Measurements from ENCODE around the gene AKT3. TPM values are rescaled to one million over a fixed set of nuclear protein-coding genes. Genes with fewer than 3 reads are reported as not detected.

AKT3 gene
- total RNA-seq, 1 donor from 2014 or later, result 36.2 TPM

DNA sequence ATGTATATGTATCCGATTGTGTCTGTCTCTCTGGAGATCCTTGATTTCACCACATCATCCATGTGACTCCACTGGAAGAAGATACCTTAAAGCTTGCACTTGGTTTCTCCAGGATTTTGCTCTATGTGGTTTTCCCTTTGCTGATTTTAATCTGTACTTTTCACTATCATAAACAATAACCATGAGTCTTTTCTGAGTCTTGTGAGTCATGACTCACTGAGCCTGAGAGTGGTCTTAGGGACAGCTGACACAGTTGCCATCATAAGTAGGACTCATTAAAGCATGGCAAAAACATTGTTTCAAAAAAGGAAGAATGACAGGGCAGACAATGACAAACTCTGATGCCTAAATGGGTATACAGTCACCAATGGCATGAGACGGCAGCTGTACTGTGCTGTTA, 226.2 kb downstream of the AKT3 start:
- Histone ChIP-seq H3K9me3 (ENCODE audit: low read depth) (no peaks in the 10 kb centered on the region), H3F3A (ENCODE audit: low read depth) (no peaks in the 10 kb centered on the region), H2AFZ (replicated peaks) (no peak overlapping the region), H3K4me2 (no peak overlapping the region), H3K4me3 (no peak overlapping the region), H4K20me1 (ENCODE audit: low read depth) (no peaks in the 10 kb centered on the region), H3K79me2 (ENCODE audit: low read depth) (no peaks in the 10 kb centered on the region), H3K36me3 (no peaks in the 10 kb centered on the region), H3K27ac (no peak overlapping the region), H3K4me1 (no peaks in the 10 kb centered on the region), H3K27me3 (no peaks in the 10 kb centered on the region), H3K9ac (no peak overlapping the region)
- no peak for DNase-seq (ENCODE audit: low spot score)
- H3K36me3 Mint-ChIP-seq, result peaks cover 45% of the 10 kb centered on the region
- no peaks in the 10 kb centered on the region for H3K27me3 Mint-ChIP-seq (ENCODE audit: insufficient read depth, low read depth)
- H3K4me1 Mint-ChIP-seq, result no peaks in the 10 kb centered on the region
- H3K4me3 Mint-ChIP-seq, result no peak overlapping the region
- TF ChIP-seq EZH2 (IDR thresholded peaks at IDR 0.05) (no peak), EZH2phosphoT487 (IDR thresholded peaks at IDR 0.05) (no peak)
- TF ChIP-seq, protein P1, sequence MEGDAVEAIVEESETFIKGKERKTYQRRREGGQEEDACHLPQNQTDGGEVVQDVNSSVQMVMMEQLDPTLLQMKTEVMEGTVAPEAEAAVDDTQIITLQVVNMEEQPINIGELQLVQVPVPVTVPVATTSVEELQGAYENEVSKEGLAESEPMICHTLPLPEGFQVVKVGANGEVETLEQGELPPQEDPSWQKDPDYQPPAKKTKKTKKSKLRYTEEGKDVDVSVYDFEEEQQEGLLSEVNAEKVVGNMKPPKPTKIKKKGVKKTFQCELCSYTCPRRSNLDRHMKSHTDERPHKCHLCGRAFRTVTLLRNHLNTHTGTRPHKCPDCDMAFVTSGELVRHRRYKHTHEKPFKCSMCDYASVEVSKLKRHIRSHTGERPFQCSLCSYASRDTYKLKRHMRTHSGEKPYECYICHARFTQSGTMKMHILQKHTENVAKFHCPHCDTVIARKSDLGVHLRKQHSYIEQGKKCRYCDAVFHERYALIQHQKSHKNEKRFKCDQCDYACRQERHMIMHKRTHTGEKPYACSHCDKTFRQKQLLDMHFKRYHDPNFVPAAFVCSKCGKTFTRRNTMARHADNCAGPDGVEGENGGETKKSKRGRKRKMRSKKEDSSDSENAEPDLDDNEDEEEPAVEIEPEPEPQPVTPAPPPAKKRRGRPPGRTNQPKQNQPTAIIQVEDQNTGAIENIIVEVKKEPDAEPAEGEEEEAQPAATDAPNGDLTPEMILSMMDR (IDR thresholded peaks at IDR 0.05), result no peak
- peaks cover 12% of the 10 kb centered on the region for H3K9me3 Mint-ChIP-seq
- no peak overlapping the region for H3K27ac Mint-ChIP-seq

DNA sequence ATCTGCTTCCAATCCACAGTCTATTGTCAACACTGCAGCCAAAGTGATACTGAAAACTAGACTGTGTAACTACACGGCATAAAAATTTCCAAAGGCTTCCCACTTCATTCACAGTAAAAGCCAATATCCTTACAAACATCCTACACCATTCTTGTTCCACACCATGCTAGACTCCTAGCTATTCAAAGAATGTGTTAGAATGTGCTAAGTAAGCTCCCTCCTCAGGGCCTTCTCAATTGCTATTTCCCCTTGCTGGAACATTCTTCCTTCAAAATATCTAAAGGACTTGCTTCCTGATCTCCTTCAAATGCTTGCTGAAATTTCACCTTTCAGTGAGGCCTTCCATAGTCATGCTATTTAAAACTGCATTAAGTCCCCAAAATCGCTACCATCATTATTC, 228.1 kb downstream of the AKT3 start:
- no peak overlapping the region for H3K4me3 ChIP-seq
- no peak overlapping the region for H3K27ac ChIP-seq
- H3K4me1 Mint-ChIP-seq, result no peaks in the 10 kb centered on the region
- H4K20me1 ChIP-seq (ENCODE audit: low read depth), result no peaks in the 10 kb centered on the region
- no peaks in the 10 kb centered on the region for H3K9me3 ChIP-seq (ENCODE audit: low read depth)
- DNase-seq (ENCODE audit: low spot score), result no peak
- TF ChIP-seq EZH2 (IDR thresholded peaks at IDR 0.05), result no peak
- TF ChIP-seq, protein P1 (IDR thresholded peaks at IDR 0.05), result no peak
- TF ChIP-seq EZH2phosphoT487 (IDR thresholded peaks at IDR 0.05), result no peak
- H3K27me3 ChIP-seq, result no peaks in the 10 kb centered on the region
- no peak overlapping the region for H3K4me2 ChIP-seq
- H3K27me3 Mint-ChIP-seq (ENCODE audit: insufficient read depth, low read depth), result no peaks in the 10 kb centered on the region
- no peaks in the 10 kb centered on the region for H3K36me3 ChIP-seq
- no peak overlapping the region for H3K27ac Mint-ChIP-seq
- H3F3A ChIP-seq (ENCODE audit: low read depth), result no peaks in the 10 kb centered on the region
- no peaks in the 10 kb centered on the region for H3K79me2 ChIP-seq (ENCODE audit: low read depth)
- no peak overlapping the region for H3K9ac ChIP-seq
- H3K36me3 Mint-ChIP-seq, result peaks cover 36% of the 10 kb centered on the region
- no peak overlapping the region for H3K4me3 Mint-ChIP-seq
- no peaks in the 10 kb centered on the region for H3K4me1 ChIP-seq
- H3K9me3 Mint-ChIP-seq, result peaks cover 12% of the 10 kb centered on the region
- no peak overlapping the region for H2AFZ ChIP-seq (replicated peaks)

DNA sequence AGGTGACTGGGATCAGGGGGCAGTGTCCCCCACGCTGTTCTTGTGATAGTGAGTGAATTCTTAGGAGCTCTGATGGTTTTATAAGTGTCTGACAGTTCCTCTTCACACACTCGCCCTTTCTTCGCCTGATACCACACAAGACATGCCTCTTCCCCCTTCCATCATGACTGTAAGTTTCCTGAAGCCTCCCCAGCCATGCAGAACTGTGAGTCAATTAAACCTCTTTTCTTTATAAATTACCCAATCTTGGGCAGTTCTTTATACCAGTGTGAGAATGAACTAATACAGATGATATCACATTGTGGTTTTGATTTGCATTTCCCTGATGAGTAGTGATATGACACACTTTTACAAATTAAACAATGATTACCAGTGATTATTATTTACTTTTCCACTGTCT, 229.9 kb downstream of the AKT3 start:
- Mint-ChIP-seq H3K27ac (no peak overlapping the region), H3K9me3 (peaks cover 12% of the 10 kb centered on the region), H3K36me3 (peaks cover 30% of the 10 kb centered on the region), H3K4me1 (no peaks in the 10 kb centered on the region), H3K4me3 (no peak overlapping the region), H3K27me3 (ENCODE audit: insufficient read depth, low read depth) (no peaks in the 10 kb centered on the region)
- no peak for DNase-seq (ENCODE audit: low spot score)
- Histone ChIP-seq H3K27me3 (no peaks in the 10 kb centered on the region), H3K9ac (no peak overlapping the region), H3K4me1 (no peaks in the 10 kb centered on the region), H4K20me1 (ENCODE audit: low read depth) (no peaks in the 10 kb centered on the region), H3F3A (ENCODE audit: low read depth) (no peaks in the 10 kb centered on the region), H3K9me3 (ENCODE audit: low read depth) (no peaks in the 10 kb centered on the region), H3K4me2 (no peak overlapping the region), H3K4me3 (no peak overlapping the region), H3K79me2 (ENCODE audit: low read depth) (no peaks in the 10 kb centered on the region), H3K27ac (no peak overlapping the region), H3K36me3 (no peaks in the 10 kb centered on the region), H2AFZ (replicated peaks) (no peak overlapping the region)
- TF ChIP-seq, protein P1 (IDR thresholded peaks at IDR 0.05), result no peak
- no peak for TF ChIP-seq EZH2phosphoT487 (IDR thresholded peaks at IDR 0.05)
- no peak for TF ChIP-seq EZH2 (IDR thresholded peaks at IDR 0.05)

All from neural progenitor cell (in vitro differentiated cells).